Raji (cell line): ENCODE data around the gene NECAP2.

Source experiments
- POLR2A ChIP-seq: IDR thresholded peaks from 2 replicates; pipeline ENCODE4 v1.6.1; 2011; ENCODE audit warnings: low read depth, low read length, control low read depth; ENCODE audit not compliant: insufficient read depth

Gene NECAP2

DNA sequence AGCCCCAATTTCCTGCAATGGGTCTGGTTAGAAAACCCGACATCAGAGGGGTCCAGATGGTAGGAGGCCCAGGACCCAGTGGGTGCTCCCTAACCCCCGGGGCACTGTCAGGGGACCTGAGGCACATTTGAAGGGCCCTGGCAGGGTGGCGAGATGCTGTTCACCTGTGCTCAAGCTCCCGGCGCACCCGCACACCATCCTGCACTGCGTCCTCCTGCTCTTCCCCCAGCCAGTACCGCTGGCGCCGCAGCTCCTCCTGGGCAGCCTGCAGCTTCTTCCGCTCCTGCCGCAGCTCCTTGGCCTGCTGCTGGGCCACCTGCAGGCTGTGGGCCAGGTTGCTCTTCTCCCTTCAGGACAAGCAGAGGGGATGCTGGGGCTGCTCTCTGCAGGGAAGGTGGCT is 37.6 kb downstream of the NECAP2 start:
- TF ChIP-seq POLR2A = no peak

DNA sequence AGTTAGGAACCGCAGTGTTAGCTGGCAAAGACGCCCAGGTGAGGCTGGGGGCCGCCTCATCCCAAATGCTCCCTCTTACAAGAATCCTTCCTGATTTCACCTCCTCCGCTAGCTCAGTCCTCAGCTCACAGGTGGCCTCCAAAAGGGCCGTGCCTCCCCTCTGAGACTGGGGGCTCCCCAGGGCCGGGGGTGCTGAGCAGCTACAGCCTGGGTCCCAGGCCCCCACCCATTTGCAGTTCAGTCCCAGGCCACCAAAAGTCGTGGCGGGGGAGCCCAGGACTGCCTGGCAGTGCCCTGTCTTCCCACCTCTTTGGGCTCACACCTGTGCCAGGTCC is 43.9 kb downstream of the NECAP2 start:
- no peak for TF ChIP-seq POLR2A

GRCh38 chr1:16484931-16485330 is 44.4 kb downstream of the NECAP2 start:
- TF ChIP-seq POLR2A = no peak

GRCh38 chr1:16491056-16491675 is 50.6 kb downstream of the NECAP2 start:
- no peak for TF ChIP-seq POLR2A

DNA sequence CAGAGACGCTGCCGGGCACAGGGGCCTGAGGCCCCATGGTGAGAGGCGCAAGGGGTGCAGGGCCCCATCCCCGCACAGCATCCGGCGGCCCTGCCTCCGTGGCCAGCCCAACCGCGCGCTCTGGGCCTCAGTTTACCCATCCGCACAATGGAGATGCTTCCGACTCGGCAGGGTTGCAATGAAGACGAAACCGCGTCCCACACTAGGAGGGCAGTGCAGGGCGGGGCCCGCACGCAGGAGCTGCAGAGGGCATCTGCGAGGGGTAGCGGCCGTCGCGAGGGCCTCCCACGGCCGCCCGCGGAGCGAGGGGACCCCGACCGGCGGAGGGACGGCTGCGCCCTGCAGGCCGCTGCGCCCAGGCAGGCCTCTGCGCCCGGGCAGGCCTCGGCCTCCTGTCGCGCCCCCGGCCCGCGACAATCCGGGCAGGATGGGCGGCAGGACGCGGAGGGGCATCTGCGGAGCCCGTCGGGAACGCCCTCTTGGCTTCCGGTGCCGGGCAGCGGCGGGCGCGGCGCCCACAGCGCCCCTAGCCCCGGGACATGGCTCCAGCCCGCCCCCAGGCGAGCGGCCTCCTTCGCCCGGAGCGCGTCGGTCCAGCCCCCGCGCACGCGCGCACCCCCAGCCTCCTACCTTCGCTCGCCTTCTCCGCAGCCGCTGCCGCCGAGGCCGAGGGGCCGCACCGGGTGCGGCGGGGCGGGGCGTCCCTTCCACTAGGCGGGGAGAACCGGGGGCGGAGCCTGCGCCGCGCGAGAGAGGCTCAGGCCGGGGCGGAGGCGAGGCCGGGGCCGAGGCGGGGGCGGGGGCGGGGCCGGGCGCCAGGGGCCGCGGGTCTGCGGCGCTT is 58.3 kb downstream of the NECAP2 start:
- TF ChIP-seq POLR2A = no peak

GRCh38 chr1:16503494-16503893 is 63.0 kb downstream of the NECAP2 start:
- TF ChIP-seq POLR2A = no peak
